ENCODE measurements around the gene TEX30. TPM values are rescaled to one million over a fixed set of nuclear protein-coding genes. Genes with fewer than 3 reads are reported as not detected.
"Not testable (repeated sequence)": the region's sequence is repeated elsewhere in the genome, so short reads cannot be mapped to it uniquely, and the experiment has no call there.

The TEX30 gene
- total RNA-seq, 2 experiments from 2014 or later = 42.6 to 43.2 TPM

- intact Hi-C loops (cut with micrococcal nuclease) = loop anchor here (1.0 to 5.0 kb wide), 5 partner anchors 26 to 207 kb away; partner anchors contain the start of genes TEX30 and TPP2
- Mint-ChIP-seq H3K36me3 (peaks cover 6% of the 10 kb centered on the region), H3K27ac (peak overlapping the region; percentile 38), H3K4me1 (ENCODE audit: low read depth) (peaks cover 22% of the 10 kb centered on the region), H3K27me3 (peaks cover 5% of the 10 kb centered on the region), H3K4me3 (peak overlapping the region; percentile 90), H3K9me3 (no peaks in the 10 kb centered on the region)
- ChIA-PET POLR2A (interaction anchor here (0.5 to 3.6 kb wide), 9 partner anchors 14 to 208 kb away, joined by 3 to 28 read pairs (median 3); partner anchors contain the start of genes ERCC5, TEX30 and TPP2), CTCF (interaction anchor here (0.6 to 4.7 kb wide), 16 partner anchors 9 to 208 kb away, joined by 3 to 22 read pairs (median 4); partner anchors contain the start of genes ERCC5 and TEX30)
- DNase-seq = peak; percentile 15
Observed at GRCh38 chr13:102799426-102800144, 26.0 kb upstream of the TEX30 start.

- intact Hi-C loops (cut with micrococcal nuclease) = loop anchor here (1.0 to 5.0 kb wide), 5 partner anchors 20 to 207 kb away; partner anchors contain the start of gene TPP2
- peaks cover 6% of the 10 kb centered on the region for H3K36me3 Mint-ChIP-seq
- H3K4me3 Mint-ChIP-seq = peak within 1 kb of the TSS; percentile 90
- ChIA-PET POLR2A (interaction anchor here (0.5 to 3.6 kb wide), 7 partner anchors 13 to 202 kb away, joined by 3 to 28 read pairs (median 3); partner anchors contain the start of genes ERCC5, TEX30 and TPP2), CTCF (interaction anchor here (0.9 to 4.7 kb wide), 9 partner anchors 19 to 207 kb away, joined by 3 to 22 read pairs (median 5); partner anchors contain the start of genes ERCC5 and TEX30)
- H3K4me1 Mint-ChIP-seq (ENCODE audit: low read depth) = peaks cover 22% of the 10 kb centered on the region
- DNase-seq = peak; percentile 92
- H3K9me3 Mint-ChIP-seq = no peaks in the 10 kb centered on the region
- H3K27ac Mint-ChIP-seq = peak within 1 kb of the TSS; percentile 70
- peaks cover 5% of the 10 kb centered on the region for H3K27me3 Mint-ChIP-seq
Observed at GRCh38 chr13:102798581-102799425, 25.2 kb upstream of the TEX30 start, which contains the start of the genes BIVM and POGLUT2. Gene BIVM (plus strand): TSS chr13:102799119. CDS start chr13:102807268, 8,149 bp downstream. Gene POGLUT2 (minus strand): TSS chr13:102798976. CDS start chr13:102798670, 306 bp downstream.

DNA sequence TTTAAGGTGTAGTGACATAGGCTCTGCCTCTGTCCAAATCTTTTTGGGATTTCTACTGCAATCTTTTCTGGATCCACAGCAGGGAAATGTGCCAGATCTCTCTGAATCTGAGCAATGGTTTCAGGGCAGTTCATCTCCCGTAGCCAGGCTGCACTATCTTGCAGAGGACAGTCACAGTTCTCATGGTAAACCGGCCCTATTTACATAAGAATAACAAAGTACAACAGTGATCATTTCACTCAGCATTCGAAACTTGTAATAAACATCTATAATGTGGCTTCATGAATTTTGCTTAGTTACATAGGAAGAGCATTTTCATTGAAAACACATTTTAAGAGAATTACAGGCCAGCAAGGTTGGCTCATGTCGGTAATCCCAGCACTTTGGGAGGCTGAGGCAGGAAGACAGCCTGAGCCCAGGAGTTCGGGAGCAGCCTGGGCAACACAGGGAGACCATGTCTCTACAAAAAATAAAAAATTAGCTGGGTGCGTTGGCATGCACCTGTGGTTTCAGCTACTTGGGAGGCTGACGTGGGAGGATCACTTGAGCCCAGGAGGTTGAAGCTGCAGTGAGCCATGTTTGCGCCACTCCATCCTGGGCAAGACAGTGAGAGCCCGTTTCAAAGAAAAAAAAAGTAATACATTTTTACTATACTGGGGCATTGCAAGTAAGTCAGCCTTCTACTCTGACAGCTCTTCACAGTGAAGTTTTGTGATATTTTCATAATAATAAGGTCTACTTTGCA lies 20.2 kb upstream of the TEX30 start:
- peaks cover 7% of the 10 kb centered on the region for H3K4me1 Mint-ChIP-seq (ENCODE audit: low read depth)
- H3K27ac Mint-ChIP-seq = no peak overlapping the region
- POLR2A ChIA-PET = interaction anchor here (0.6 to 1.2 kb wide), 2 partner anchors 20 to 44 kb away, joined by 3 to 4 read pairs; partner anchors contain the start of gene TEX30
- peaks cover 16% of the 10 kb centered on the region for H3K36me3 Mint-ChIP-seq
- H3K9me3 Mint-ChIP-seq = no peaks in the 10 kb centered on the region
- CTCF ChIA-PET = no interaction called here
- intact Hi-C loops (cut with micrococcal nuclease) = no loop called here
- H3K27me3 Mint-ChIP-seq = peaks cover 5% of the 10 kb centered on the region
- DNase-seq = no peak
- H3K4me3 Mint-ChIP-seq = no peak overlapping the region

DNA sequence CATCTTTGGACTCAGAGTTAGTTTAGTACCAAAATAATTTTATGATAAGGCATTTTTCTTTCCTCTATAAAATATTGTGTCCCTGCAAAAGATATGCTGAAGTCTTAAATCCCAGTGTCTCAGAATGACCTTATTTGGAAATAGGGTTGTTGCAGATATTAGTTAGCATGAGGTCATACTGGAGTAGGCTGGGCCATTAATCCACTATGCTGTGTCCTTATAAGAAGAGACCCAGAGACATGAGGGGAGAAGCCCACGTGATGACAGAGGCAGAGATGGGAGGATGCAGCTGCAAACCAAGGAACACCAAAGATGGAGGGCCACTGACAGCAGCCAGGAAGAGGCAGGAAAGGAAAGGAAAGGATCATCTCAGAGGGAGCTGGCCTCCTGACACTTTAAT lies 18.8 kb upstream of the TEX30 start:
- Mint-ChIP-seq H3K4me3 (no peak overlapping the region), H3K36me3 (peaks cover 21% of the 10 kb centered on the region)

DNA sequence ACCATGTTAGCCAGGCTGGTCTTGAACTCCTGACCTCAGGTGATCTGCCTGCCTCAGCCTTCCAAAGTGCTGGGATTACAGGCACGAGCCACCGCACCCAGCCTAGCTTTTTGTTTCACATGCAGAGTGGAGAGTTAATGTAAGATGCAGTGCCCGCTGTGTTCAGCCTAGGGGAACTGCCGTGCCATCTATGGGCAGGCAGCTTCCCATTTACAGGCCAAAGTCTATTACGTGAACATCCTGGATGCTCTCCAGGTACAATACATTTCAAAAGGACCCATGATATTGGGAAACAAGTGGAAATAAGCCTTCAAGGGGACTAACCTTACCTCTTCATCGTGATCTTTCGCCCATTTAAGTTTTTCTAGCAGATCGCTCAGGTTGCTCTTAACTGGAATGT lies 15.1 kb upstream of the TEX30 start:
- Mint-ChIP-seq H3K9me3 (no peaks in the 10 kb centered on the region), H3K27me3 (no peaks in the 10 kb centered on the region), H3K36me3 (peaks cover 15% of the 10 kb centered on the region), H3K4me1 (ENCODE audit: low read depth) (no peaks in the 10 kb centered on the region), H3K27ac (no peak overlapping the region), H3K4me3 (no peak overlapping the region)
- POLR2A ChIA-PET = no interaction called here
- no peak for DNase-seq
- CTCF ChIA-PET = interaction anchor here (1.7 kb wide), 1 partner anchor 12 kb away, joined by 4 read pairs; no protein-coding TSS in a partner anchor
- intact Hi-C loops (cut with micrococcal nuclease) = no loop called here

More for the DNA sequence above, 18.8 kb upstream of the TEX30 start:
- ChIA-PET POLR2A (no interaction called here), CTCF (no interaction called here)
- Mint-ChIP-seq H3K9me3 (no peaks in the 10 kb centered on the region), H3K4me1 (ENCODE audit: low read depth) (peaks cover 2% of the 10 kb centered on the region), H3K27ac (no peak overlapping the region), H3K27me3 (peaks cover 5% of the 10 kb centered on the region)
- intact Hi-C loops (cut with micrococcal nuclease) = no loop called here
- DNase-seq = no peak

- CTCF ChIA-PET = interaction anchor here (0.8 to 1.4 kb wide), 2 partner anchors 10 to 16 kb away, joined by 3 read pairs; no protein-coding TSS in a partner anchor
- POLR2A ChIA-PET = no interaction called here
Observed at GRCh38 chr13:102784483-102784882, 10.9 kb upstream of the TEX30 start.

GRCh38 chr13:102781591-102781990 lies 8.0 kb upstream of the TEX30 start:
- ChIA-PET CTCF (no interaction called here), POLR2A (no interaction called here)

More at GRCh38 chr13:102784483-102784882, 10.9 kb upstream of the TEX30 start:
- H3K4me3 Mint-ChIP-seq = no peak overlapping the region
- H3K4me1 Mint-ChIP-seq (ENCODE audit: low read depth) = peaks cover 18% of the 10 kb centered on the region
- no peak overlapping the region for H3K27ac Mint-ChIP-seq
- DNase-seq = no peak
- H3K27me3 Mint-ChIP-seq = no peaks in the 10 kb centered on the region
- H3K9me3 Mint-ChIP-seq = peaks cover 12% of the 10 kb centered on the region
- H3K36me3 Mint-ChIP-seq = peaks cover 21% of the 10 kb centered on the region
- intact Hi-C loops (cut with micrococcal nuclease) = no loop called here

DNA sequence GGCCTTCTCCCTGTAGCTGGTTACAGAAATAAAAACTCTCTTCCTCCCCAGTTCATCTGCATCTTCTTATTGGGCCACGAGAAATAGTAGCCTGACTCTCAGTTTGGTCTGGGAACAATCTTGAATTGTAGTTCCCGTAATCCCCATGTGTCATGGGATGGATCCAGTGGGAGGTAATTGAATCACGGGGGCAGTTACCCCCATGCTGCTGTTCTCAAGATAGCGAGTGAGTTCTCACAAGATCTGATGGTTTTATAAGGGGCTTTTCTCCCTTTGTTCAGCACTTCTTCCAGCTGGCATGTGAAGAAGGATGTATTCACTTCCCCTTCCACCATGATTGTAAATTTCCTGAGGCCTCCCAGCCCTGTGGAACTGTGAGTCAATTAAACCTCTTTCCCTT lies 7.1 kb upstream of the TEX30 start:
- DNase-seq; POLR2A ChIA-PET; H3K4me3 Mint-ChIP-seq; intact Hi-C loops (cut with micrococcal nuclease); H3K27me3 Mint-ChIP-seq: not testable (repeated sequence)
- Mint-ChIP-seq H3K36me3 (peaks cover 15% of the 10 kb centered on the region), H3K4me1 (ENCODE audit: low read depth) (peaks cover 26% of the 10 kb centered on the region), H3K9me3 (peaks cover 12% of the 10 kb centered on the region), H3K27ac (peak overlapping the region; percentile 90)
- CTCF ChIA-PET = interaction anchor here (1.6 kb wide), 1 partner anchor 19 kb away, joined by 6 read pairs; no protein-coding TSS in a partner anchor

More at GRCh38 chr13:102781591-102781990, 8.0 kb upstream of the TEX30 start:
- H3K4me1 Mint-ChIP-seq (ENCODE audit: low read depth) = peaks cover 26% of the 10 kb centered on the region
- H3K9me3 Mint-ChIP-seq = peaks cover 12% of the 10 kb centered on the region
- intact Hi-C loops (cut with micrococcal nuclease) = no loop called here
- H3K36me3 Mint-ChIP-seq = peaks cover 15% of the 10 kb centered on the region
- H3K27me3 Mint-ChIP-seq = no peaks in the 10 kb centered on the region
- no peak overlapping the region for H3K27ac Mint-ChIP-seq
- DNase-seq = no peak
- no peak overlapping the region for H3K4me3 Mint-ChIP-seq

DNA sequence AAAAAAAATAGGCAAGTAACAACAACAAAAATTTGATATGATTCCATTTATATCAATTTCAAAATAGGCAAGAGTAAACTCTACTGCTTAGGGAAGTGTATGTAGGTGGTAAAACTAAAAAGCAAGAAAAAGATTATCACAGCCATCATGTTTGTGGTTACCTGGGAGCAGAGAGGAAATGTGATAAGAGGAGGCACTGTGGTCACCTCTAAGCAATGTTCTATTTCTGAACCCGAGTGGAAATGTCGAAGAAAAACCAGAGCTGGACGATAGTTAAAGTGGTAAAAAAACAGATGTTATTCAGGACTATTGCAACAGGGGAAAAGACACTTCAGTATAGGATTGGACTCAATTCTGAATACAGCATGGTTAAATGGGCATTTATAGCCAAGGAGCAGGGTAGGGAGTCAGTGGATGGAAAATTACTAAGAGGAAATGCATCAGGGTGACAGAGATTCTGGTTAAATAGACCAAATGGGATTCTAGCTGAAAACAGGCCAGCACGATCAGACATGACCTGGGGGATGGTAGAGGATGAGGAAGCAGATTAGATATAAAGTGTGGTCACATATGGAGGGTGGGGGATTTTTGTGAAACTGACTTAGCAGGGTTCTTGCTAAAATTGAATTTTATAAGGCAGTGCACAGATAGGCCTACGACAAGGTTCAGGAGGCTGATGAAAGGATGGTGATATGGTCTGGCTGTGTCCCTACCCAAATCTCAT lies 6.0 kb upstream of the TEX30 start:
- POLR2A ChIA-PET = interaction anchor here (1.0 to 1.2 kb wide), 3 partner anchors 22 to 183 kb away, joined by 3 to 10 read pairs (median 4); partner anchors contain the start of genes ERCC5 and TPP2
- peaks cover 15% of the 10 kb centered on the region for H3K36me3 Mint-ChIP-seq

GRCh38 chr13:102777736-102778135 lies 4.2 kb upstream of the TEX30 start:
- H3K36me3 Mint-ChIP-seq = peaks cover 17% of the 10 kb centered on the region
- no peak overlapping the region for H3K4me3 Mint-ChIP-seq
- no peak for DNase-seq
- intact Hi-C loops (cut with micrococcal nuclease) = no loop called here
- H3K27me3 Mint-ChIP-seq = no peaks in the 10 kb centered on the region
- H3K4me1 Mint-ChIP-seq (ENCODE audit: low read depth) = peaks cover 38% of the 10 kb centered on the region
- ChIA-PET CTCF (no interaction called here), POLR2A (no interaction called here)
- H3K27ac Mint-ChIP-seq = no peak overlapping the region
- peaks cover 11% of the 10 kb centered on the region for H3K9me3 Mint-ChIP-seq

More for the DNA sequence above, 6.0 kb upstream of the TEX30 start:
- H3K9me3 Mint-ChIP-seq = peaks cover 12% of the 10 kb centered on the region
- CTCF ChIA-PET = interaction anchor here (0.8 to 1.6 kb wide), 2 partner anchors 20 to 296 kb away, joined by 3 to 6 read pairs; no protein-coding TSS in a partner anchor
- peaks cover 28% of the 10 kb centered on the region for H3K4me1 Mint-ChIP-seq (ENCODE audit: low read depth)
- intact Hi-C loops (cut with micrococcal nuclease) = loop anchor here (1.0 kb wide), 2 partner anchors 19 to 66 kb away; partner anchors contain the start of gene POGLUT2
- peak overlapping the region; percentile 90 for H3K27ac Mint-ChIP-seq
- DNase-seq = peak; percentile 47
- H3K4me3 Mint-ChIP-seq = peak overlapping the region; percentile 14
- H3K27me3 Mint-ChIP-seq = no peaks in the 10 kb centered on the region
